Measurements from ENCODE around the gene NAALADL2.

Gene NAALADL2

DNA sequence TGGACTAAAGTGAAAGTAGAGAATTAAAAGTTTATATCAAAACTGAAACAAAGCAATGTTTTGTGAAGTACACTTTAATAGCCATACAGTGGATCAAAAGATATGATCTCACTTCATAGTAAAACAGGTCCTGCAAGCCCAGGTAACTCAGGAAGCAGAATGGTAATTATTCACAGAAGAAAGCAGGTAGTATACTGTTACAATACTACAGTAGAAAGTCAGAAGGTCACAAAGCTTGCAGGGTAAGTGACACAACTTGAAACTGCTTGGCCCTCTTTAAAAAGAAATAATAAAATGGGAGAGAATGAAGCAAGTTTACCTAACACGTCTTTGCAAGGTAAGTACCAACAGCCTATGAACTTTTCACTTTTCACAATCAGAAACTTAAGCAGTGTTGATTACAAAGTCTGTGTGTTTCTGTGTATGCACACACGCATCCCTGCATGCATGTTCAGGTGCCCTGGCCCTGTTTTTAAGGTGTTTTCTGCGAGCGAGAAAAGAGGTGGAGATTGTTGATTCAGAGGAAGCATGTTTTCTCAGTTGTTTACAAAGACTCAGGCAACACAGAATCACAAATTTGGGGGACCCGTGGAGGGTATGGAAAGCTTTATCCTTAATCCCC, at the start of gene NAALADL2:
Gene NAALADL2, plus strand, starts transcription at position 221 of the 622 bp plus-strand sequence.
- H3K9me3 ChIP-seq (ENCODE audit: control insufficient read depth, low read length), result no peaks in the 10 kb centered on the region
- no peaks in the 10 kb centered on the region for H3K36me3 ChIP-seq (ENCODE audit: control insufficient read depth, insufficient read depth, low read length)
- peaks cover 25% of the 10 kb centered on the region for H3K4me1 ChIP-seq (ENCODE audit: control insufficient read depth, insufficient read depth, low read length)
- H3K4me3 ChIP-seq (ENCODE audit: low read length), result peak within 1 kb of the TSS; percentile 2
- H3K9ac ChIP-seq (ENCODE audit: low read length), result peak within 1 kb of the TSS; percentile 45
- no peaks in the 10 kb centered on the region for H3K27me3 ChIP-seq (ENCODE audit: control insufficient read depth, insufficient read depth, low read length)

DNA sequence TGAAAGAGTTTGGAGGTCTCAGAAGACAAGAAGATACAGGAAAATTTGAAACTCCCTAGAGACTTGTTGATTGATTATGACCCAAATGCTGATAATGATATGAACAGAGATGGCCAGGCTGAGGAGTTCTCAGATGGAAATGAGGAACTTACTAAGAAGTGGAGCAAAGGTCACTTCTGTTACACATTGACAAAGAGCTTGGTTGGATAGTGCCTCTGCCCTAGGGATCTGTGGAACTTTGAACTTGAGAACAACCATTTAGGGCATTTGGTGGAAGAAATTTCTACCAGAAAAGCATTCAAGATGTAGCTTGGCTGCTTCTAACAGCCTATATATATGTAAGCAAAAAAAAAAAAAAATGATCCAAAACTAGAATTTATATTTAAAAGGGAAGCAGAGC, 48.9 kb upstream of the NAALADL2 start:
- no peak overlapping the region for H3K4me3 ChIP-seq (ENCODE audit: low read length)
- no peaks in the 10 kb centered on the region for H3K9me3 ChIP-seq (ENCODE audit: control insufficient read depth, low read length)
- no peaks in the 10 kb centered on the region for H3K36me3 ChIP-seq (ENCODE audit: control insufficient read depth, insufficient read depth, low read length)
- no peaks in the 10 kb centered on the region for H3K27me3 ChIP-seq (ENCODE audit: control insufficient read depth, insufficient read depth, low read length)
- H3K4me1 ChIP-seq (ENCODE audit: control insufficient read depth, insufficient read depth, low read length), result no peaks in the 10 kb centered on the region
- H3K9ac ChIP-seq (ENCODE audit: low read length), result no peak overlapping the region

DNA sequence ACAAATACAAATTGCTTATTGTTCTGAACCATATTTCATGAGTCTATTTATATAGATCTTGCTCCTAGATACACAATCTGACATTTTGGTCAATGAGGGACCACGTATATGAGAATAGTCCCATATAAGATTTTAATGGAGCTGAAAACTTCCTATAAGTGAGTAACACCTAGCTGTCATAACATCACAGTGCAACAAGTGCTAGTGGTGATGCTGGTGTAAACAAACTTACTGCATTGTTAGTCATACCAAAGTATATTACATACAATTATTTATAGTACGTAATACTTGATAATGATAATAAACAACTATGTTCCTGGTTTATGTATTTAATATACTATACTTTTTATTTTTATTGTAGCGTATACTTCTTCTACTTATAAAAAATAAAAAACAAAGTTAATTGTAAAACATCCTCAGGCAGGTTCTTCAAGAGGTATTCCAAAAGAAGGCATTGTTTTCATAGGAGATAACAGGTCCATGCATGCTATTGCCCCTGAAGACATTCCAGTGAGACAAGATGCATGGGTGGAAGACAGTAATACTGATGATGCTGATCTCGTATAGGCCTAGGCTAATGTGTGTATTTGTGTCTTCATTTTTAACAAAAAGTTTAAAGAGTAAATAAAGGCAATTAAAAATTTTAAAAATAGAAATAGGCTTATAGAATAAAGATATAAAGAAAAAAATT, 46.8 kb upstream of the NAALADL2 start:
- Histone ChIP-seq H3K36me3 (ENCODE audit: control insufficient read depth, insufficient read depth, low read length) (no peaks in the 10 kb centered on the region), H3K27me3 (ENCODE audit: control insufficient read depth, insufficient read depth, low read length) (no peaks in the 10 kb centered on the region), H3K9me3 (ENCODE audit: control insufficient read depth, low read length) (no peaks in the 10 kb centered on the region), H3K4me1 (ENCODE audit: control insufficient read depth, insufficient read depth, low read length) (no peaks in the 10 kb centered on the region), H3K9ac (ENCODE audit: low read length) (no peak overlapping the region), H3K4me3 (ENCODE audit: low read length) (no peak overlapping the region)

DNA sequence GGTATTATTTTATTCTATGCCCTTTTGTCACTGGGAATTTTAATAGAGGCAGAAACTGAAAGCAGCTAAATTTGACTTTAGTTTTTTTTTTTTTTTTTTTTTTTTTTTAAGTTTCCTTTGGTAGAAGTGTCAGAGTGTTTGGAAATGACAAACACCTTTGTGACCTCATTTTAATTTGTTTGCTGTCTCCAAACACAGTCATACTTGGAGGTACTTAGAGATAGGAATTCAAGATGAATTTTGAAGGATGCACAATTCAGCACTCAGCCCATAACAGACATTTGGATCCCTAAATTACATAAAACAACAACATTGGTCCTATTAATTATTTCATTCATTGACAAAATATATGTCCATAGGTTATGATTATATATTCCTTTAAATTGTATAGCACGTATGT, 43.4 kb upstream of the NAALADL2 start:
- Histone ChIP-seq H3K36me3 (ENCODE audit: control insufficient read depth, insufficient read depth, low read length) (no peaks in the 10 kb centered on the region), H3K9me3 (ENCODE audit: control insufficient read depth, low read length) (no peaks in the 10 kb centered on the region), H3K4me1 (ENCODE audit: control insufficient read depth, insufficient read depth, low read length) (no peaks in the 10 kb centered on the region), H3K4me3 (ENCODE audit: low read length) (no peak overlapping the region), H3K9ac (ENCODE audit: low read length) (no peak overlapping the region), H3K27me3 (ENCODE audit: control insufficient read depth, insufficient read depth, low read length) (no peaks in the 10 kb centered on the region)

DNA sequence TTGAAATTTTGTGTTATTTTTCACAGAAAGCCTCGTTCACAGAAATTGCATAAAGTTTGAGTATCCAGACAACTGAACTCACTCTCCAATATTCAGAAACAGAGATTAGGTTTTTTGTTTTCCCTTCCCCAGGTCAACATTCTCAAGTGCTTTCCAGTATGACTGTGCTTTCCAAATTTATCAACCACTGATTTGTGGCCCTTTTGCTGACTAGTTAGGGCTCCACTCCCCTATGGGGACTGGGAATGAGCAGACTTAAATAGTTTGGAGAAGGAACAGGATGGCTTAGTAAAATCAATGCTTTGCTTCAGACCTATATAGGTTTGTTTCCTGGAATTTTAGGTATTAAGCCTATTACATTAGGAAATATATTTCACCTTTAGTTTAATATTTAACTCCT, 38.2 kb upstream of the NAALADL2 start:
- H3K4me3 ChIP-seq (ENCODE audit: low read length), result no peak overlapping the region
- peaks cover 4% of the 10 kb centered on the region for H3K4me1 ChIP-seq (ENCODE audit: control insufficient read depth, insufficient read depth, low read length)
- H3K9ac ChIP-seq (ENCODE audit: low read length), result no peak overlapping the region
- H3K27me3 ChIP-seq (ENCODE audit: control insufficient read depth, insufficient read depth, low read length), result no peaks in the 10 kb centered on the region
- H3K36me3 ChIP-seq (ENCODE audit: control insufficient read depth, insufficient read depth, low read length), result no peaks in the 10 kb centered on the region
- H3K9me3 ChIP-seq (ENCODE audit: control insufficient read depth, low read length), result no peaks in the 10 kb centered on the region

DNA sequence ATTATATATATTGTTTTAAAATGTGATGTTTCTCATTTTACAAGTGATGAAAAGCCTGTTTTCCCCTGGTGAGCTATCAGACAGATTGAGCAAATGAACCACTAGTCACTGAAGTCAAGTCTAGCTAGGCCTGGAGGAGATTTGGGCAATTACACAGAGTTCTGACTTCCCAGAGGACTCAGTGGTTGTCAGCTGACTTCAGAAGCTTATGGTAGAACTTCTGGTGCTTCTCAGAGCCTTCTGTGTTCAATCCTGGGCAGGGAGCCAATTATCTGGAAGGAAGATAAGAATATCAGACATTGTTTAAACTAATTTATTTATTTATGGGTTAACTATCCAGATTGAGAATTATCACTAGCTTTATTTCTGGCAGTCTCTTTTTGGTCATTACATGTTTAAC, 37.7 kb upstream of the NAALADL2 start:
- Histone ChIP-seq H3K4me1 (ENCODE audit: control insufficient read depth, insufficient read depth, low read length) (peaks cover 4% of the 10 kb centered on the region), H3K27me3 (ENCODE audit: control insufficient read depth, insufficient read depth, low read length) (no peaks in the 10 kb centered on the region), H3K9ac (ENCODE audit: low read length) (no peak overlapping the region), H3K4me3 (ENCODE audit: low read length) (no peak overlapping the region), H3K36me3 (ENCODE audit: control insufficient read depth, insufficient read depth, low read length) (no peaks in the 10 kb centered on the region), H3K9me3 (ENCODE audit: control insufficient read depth, low read length) (no peaks in the 10 kb centered on the region)

DNA sequence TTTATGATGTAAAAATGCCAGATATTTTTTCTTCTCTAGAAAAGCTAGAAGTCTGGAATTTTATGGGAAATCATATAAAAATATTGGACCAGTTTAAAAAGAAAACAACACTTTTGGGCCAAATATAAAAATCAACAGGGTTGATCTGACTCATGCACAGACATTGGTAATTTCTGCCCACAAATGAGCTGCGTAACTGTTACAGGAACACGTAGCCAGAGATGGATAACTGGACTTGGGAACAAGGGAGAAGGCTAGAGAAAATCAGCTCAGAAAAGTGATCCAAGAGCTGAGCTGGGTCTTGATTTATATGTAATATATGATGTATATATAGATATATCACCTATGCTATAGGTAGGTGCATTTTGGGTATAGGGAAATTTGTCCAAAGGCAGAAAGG, 36.8 kb upstream of the NAALADL2 start:
- Histone ChIP-seq H3K4me1 (ENCODE audit: control insufficient read depth, insufficient read depth, low read length) (peaks cover 4% of the 10 kb centered on the region), H3K27me3 (ENCODE audit: control insufficient read depth, insufficient read depth, low read length) (no peaks in the 10 kb centered on the region), H3K9me3 (ENCODE audit: control insufficient read depth, low read length) (no peaks in the 10 kb centered on the region), H3K4me3 (ENCODE audit: low read length) (no peak overlapping the region), H3K36me3 (ENCODE audit: control insufficient read depth, insufficient read depth, low read length) (no peaks in the 10 kb centered on the region), H3K9ac (ENCODE audit: low read length) (no peak overlapping the region)

DNA sequence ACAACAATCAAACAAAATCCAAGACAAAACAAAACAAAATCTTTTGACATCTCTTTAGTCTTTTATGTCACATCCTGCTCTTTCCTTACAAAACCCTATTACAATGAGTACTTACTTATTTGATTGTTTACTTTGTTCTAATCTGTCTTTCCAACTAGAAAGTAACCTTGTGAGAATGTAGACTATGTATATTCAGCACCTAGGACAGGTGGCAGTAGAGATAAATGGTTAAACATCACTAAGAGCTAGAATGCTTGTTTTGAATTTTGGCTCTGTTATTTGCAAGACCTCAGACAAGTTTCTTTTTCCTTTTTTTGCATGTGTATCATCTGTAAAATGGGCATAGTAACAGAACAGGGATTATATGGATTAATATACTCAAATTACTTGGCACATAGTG, 33.1 kb upstream of the NAALADL2 start:
- H3K9me3 ChIP-seq (ENCODE audit: control insufficient read depth, low read length), result no peaks in the 10 kb centered on the region
- H3K27me3 ChIP-seq (ENCODE audit: control insufficient read depth, insufficient read depth, low read length), result no peaks in the 10 kb centered on the region
- peaks cover 4% of the 10 kb centered on the region for H3K4me1 ChIP-seq (ENCODE audit: control insufficient read depth, insufficient read depth, low read length)
- no peak overlapping the region for H3K9ac ChIP-seq (ENCODE audit: low read length)
- no peaks in the 10 kb centered on the region for H3K36me3 ChIP-seq (ENCODE audit: control insufficient read depth, insufficient read depth, low read length)
- H3K4me3 ChIP-seq (ENCODE audit: low read length), result no peak overlapping the region

DNA sequence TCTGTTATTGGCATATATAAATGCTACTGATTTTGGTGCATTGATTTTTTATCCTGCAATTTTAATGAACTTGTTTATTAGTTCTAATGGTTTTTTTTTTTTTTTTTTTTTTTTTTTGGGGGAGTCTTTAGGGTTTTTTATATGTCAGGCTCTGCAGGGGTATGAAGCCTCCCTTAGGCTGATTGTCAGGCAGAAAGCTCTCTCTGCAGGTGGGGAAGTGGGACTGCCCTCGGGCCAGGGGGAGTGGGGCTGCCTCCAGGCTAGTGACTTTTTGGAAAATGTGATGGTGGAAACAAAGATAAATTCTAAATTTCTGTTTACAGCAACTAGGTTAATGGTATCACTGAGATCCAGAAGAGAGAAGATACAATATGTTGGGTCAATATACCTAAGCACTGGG, 14.4 kb upstream of the NAALADL2 start:
- no peaks in the 10 kb centered on the region for H3K36me3 ChIP-seq (ENCODE audit: control insufficient read depth, insufficient read depth, low read length)
- no peaks in the 10 kb centered on the region for H3K4me1 ChIP-seq (ENCODE audit: control insufficient read depth, insufficient read depth, low read length)
- H3K27me3 ChIP-seq (ENCODE audit: control insufficient read depth, insufficient read depth, low read length), result no peaks in the 10 kb centered on the region
- H3K9ac ChIP-seq (ENCODE audit: low read length), result no peak overlapping the region
- no peaks in the 10 kb centered on the region for H3K9me3 ChIP-seq (ENCODE audit: control insufficient read depth, low read length)
- no peak overlapping the region for H3K4me3 ChIP-seq (ENCODE audit: low read length)

DNA sequence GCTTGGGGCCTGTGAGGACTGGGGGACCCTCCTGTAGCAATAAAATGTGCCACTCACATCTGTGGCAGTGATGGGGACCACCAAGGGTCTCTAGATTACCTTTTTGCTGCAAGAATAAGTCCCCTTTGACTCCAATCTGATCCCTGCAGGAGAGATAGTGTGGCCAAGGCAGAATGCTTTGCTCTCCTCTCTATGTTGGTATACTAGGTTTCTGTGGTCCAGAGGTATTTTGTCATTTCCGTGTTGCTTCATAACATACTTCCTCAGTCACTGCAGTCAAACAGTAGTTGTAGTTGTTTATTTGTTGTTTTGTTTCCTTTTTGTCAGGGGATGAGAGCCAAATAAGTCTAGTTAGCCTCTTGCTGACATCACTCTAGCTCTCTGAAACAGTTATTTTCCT, 13.1 kb upstream of the NAALADL2 start:
- H3K9me3 ChIP-seq (ENCODE audit: control insufficient read depth, low read length), result no peaks in the 10 kb centered on the region
- no peaks in the 10 kb centered on the region for H3K4me1 ChIP-seq (ENCODE audit: control insufficient read depth, insufficient read depth, low read length)
- H3K4me3 ChIP-seq (ENCODE audit: low read length), result no peak overlapping the region
- H3K36me3 ChIP-seq (ENCODE audit: control insufficient read depth, insufficient read depth, low read length), result no peaks in the 10 kb centered on the region
- H3K9ac ChIP-seq (ENCODE audit: low read length), result no peak overlapping the region
- no peaks in the 10 kb centered on the region for H3K27me3 ChIP-seq (ENCODE audit: control insufficient read depth, insufficient read depth, low read length)

DNA sequence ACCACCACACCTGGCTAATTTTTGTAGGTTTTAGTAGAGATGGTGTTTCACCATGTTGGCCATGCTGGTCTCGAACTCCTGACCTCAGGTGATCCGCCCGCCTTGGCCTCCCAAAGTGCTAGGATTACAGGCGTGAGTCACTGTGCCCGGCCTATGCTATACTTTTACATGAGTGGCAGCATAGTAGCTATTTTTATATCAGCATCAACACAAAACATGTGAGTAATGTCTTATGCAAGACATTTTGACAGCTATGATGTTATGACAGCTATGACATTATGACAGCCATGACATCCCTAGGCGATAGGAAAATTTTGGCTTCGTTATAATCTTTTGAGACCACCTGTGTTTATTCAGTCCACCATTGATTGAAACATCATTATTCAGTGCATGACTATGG, 4.1 kb upstream of the NAALADL2 start:
- Histone ChIP-seq H3K4me3 (ENCODE audit: low read length) (no peak overlapping the region), H3K4me1 (ENCODE audit: control insufficient read depth, insufficient read depth, low read length) (peaks cover 6% of the 10 kb centered on the region), H3K9ac (ENCODE audit: low read length) (no peak overlapping the region)

DNA sequence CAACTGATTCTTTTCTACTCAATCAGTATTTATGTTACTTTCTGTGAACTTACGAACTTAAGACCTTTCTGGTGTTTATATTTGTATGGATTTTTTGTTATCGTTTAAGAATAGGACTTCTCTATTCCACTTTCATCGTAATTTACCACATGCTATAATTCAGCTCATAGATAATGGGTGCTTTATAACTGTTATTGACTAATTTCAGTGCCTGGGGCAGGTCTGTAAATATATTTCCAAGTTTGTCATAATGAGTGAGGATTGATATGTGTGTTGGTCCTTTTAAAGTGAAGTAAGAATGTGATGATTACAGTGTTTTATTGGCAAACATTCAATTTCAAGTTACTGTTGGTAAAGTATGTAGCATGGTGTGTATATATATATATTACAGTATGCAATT, 1.8 kb upstream of the NAALADL2 start:
- peaks cover 15% of the 10 kb centered on the region for H3K4me1 ChIP-seq (ENCODE audit: control insufficient read depth, insufficient read depth, low read length)
- no peaks in the 10 kb centered on the region for H3K36me3 ChIP-seq (ENCODE audit: control insufficient read depth, insufficient read depth, low read length)
- no peak overlapping the region for H3K9ac ChIP-seq (ENCODE audit: low read length)
- no peaks in the 10 kb centered on the region for H3K9me3 ChIP-seq (ENCODE audit: control insufficient read depth, low read length)
- H3K27me3 ChIP-seq (ENCODE audit: control insufficient read depth, insufficient read depth, low read length), result no peaks in the 10 kb centered on the region
- H3K4me3 ChIP-seq (ENCODE audit: low read length), result no peak overlapping the region

More for the DNA sequence above, 4.1 kb upstream of the NAALADL2 start:
- H3K27me3 ChIP-seq (ENCODE audit: control insufficient read depth, insufficient read depth, low read length), result no peaks in the 10 kb centered on the region
- H3K36me3 ChIP-seq (ENCODE audit: control insufficient read depth, insufficient read depth, low read length), result no peaks in the 10 kb centered on the region
- no peaks in the 10 kb centered on the region for H3K9me3 ChIP-seq (ENCODE audit: control insufficient read depth, low read length)
